ENCODE data around the gene TUBGCP6.

TUBGCP6 gene

GRCh38 chr22:50287731-50288130 is 42.9 kb upstream of the TUBGCP6 start:
- DNase-seq (ENCODE audit: low read depth, low spot score) = no peak
- Histone ChIP-seq H3K4me3 (no peak overlapping the region), H3K27ac (no peak overlapping the region), H3K36me3 (ENCODE audit: insufficient read depth, low read length) (peaks cover 38% of the 10 kb centered on the region; the same call in 1 of the 2 replicates), H3K9me3 (ENCODE audit: low read depth, low read length) (no peaks in the 10 kb centered on the region), H3K9ac (ENCODE audit: insufficient read length) (no peak overlapping the region)
- no peak for TF ChIP-seq FOXP2 (optimal IDR thresholded peaks at IDR 0.05; ENCODE audit: control extremely low read depth, extremely low read length, insufficient read depth)
- no peak for TF ChIP-seq EZH2 (IDR thresholded peaks at IDR 0.05)
- no peak for TF ChIP-seq POLR2AphosphoS5 (IDR thresholded peaks at IDR 0.05; ENCODE audit: borderline replicate concordance, low read depth, low read length)

GRCh38 chr22:50286701-50287318 is 42.0 kb upstream of the TUBGCP6 start:
- Histone ChIP-seq H3K36me3 (ENCODE audit: insufficient read depth, low read length) (peaks cover 42% of the 10 kb centered on the region; the same call in 1 of the 2 replicates), H3K4me3 (no peak overlapping the region), H3K9ac (ENCODE audit: insufficient read length) (no peak overlapping the region), H3K27ac (no peak overlapping the region), H3K9me3 (ENCODE audit: low read depth, low read length) (no peaks in the 10 kb centered on the region)
- no peak for TF ChIP-seq POLR2AphosphoS5 (IDR thresholded peaks at IDR 0.05; ENCODE audit: borderline replicate concordance, low read depth, low read length)
- no peak for TF ChIP-seq FOXP2 (optimal IDR thresholded peaks at IDR 0.05; ENCODE audit: control extremely low read depth, extremely low read length, insufficient read depth)
- TF ChIP-seq EZH2 (IDR thresholded peaks at IDR 0.05) = no peak
- no peak for DNase-seq (ENCODE audit: low read depth, low spot score)

- Histone ChIP-seq H3K4me3 (no peak overlapping the region), H3K9ac (ENCODE audit: insufficient read length) (no peak overlapping the region), H3K9me3 (ENCODE audit: low read depth, low read length) (no peaks in the 10 kb centered on the region), H3K27ac (no peak overlapping the region), H3K36me3 (ENCODE audit: insufficient read depth, low read length) (peaks cover 45% of the 10 kb centered on the region; the same call in 1 of the 2 replicates)
- TF ChIP-seq EZH2 (IDR thresholded peaks at IDR 0.05) (no peak), FOXP2 (optimal IDR thresholded peaks at IDR 0.05; ENCODE audit: control extremely low read depth, extremely low read length, insufficient read depth) (no peak), POLR2AphosphoS5 (IDR thresholded peaks at IDR 0.05; ENCODE audit: borderline replicate concordance, low read depth, low read length) (no peak)
- no peak for DNase-seq (ENCODE audit: low read depth, low spot score)
Measured at GRCh38 chr22:50286275-50286674, 41.5 kb upstream of the TUBGCP6 start.

GRCh38 chr22:50285568-50286229 is 40.9 kb upstream of the TUBGCP6 start:
- H3K27ac ChIP-seq = no peak overlapping the region
- no peak for TF ChIP-seq FOXP2 (optimal IDR thresholded peaks at IDR 0.05; ENCODE audit: control extremely low read depth, extremely low read length, insufficient read depth)
- TF ChIP-seq POLR2AphosphoS5 (IDR thresholded peaks at IDR 0.05; ENCODE audit: borderline replicate concordance, low read depth, low read length) = no peak
- no peak for TF ChIP-seq EZH2 (IDR thresholded peaks at IDR 0.05)
- no peak for DNase-seq (ENCODE audit: low read depth, low spot score)
- no peak overlapping the region for H3K4me3 ChIP-seq
- peaks cover 49% of the 10 kb centered on the region; the same call in 1 of the 2 replicates for H3K36me3 ChIP-seq (ENCODE audit: insufficient read depth, low read length)
- H3K9me3 ChIP-seq (ENCODE audit: low read depth, low read length) = no peaks in the 10 kb centered on the region
- no peak overlapping the region for H3K9ac ChIP-seq (ENCODE audit: insufficient read length)

GRCh38 chr22:50284479-50284878 is 39.7 kb upstream of the TUBGCP6 start:
- Histone ChIP-seq H3K9me3 (ENCODE audit: low read depth, low read length) (no peaks in the 10 kb centered on the region), H3K36me3 (ENCODE audit: insufficient read depth, low read length) (peaks cover 44% of the 10 kb centered on the region; the same call in 1 of the 2 replicates), H3K4me3 (no peak overlapping the region), H3K27ac (no peak overlapping the region), H3K9ac (ENCODE audit: insufficient read length) (no peak overlapping the region)
- TF ChIP-seq POLR2AphosphoS5 (IDR thresholded peaks at IDR 0.05; ENCODE audit: borderline replicate concordance, low read depth, low read length) (no peak), FOXP2 (optimal IDR thresholded peaks at IDR 0.05; ENCODE audit: control extremely low read depth, extremely low read length, insufficient read depth) (no peak), EZH2 (IDR thresholded peaks at IDR 0.05) (no peak)
- DNase-seq (ENCODE audit: low read depth, low spot score) = no peak

GRCh38 chr22:50283821-50284220 is 39.0 kb upstream of the TUBGCP6 start:
- Histone ChIP-seq H3K36me3 (ENCODE audit: insufficient read depth, low read length) (peaks cover 41% of the 10 kb centered on the region; the same call in 1 of the 2 replicates), H3K4me3 (no peak overlapping the region), H3K9ac (ENCODE audit: insufficient read length) (no peak overlapping the region), H3K27ac (no peak overlapping the region), H3K9me3 (ENCODE audit: low read depth, low read length) (no peaks in the 10 kb centered on the region)
- TF ChIP-seq FOXP2 (optimal IDR thresholded peaks at IDR 0.05; ENCODE audit: control extremely low read depth, extremely low read length, insufficient read depth) = no peak
- TF ChIP-seq EZH2 (IDR thresholded peaks at IDR 0.05) = no peak
- TF ChIP-seq POLR2AphosphoS5 (IDR thresholded peaks at IDR 0.05; ENCODE audit: borderline replicate concordance, low read depth, low read length) = no peak
- DNase-seq (ENCODE audit: low read depth, low spot score) = no peak

GRCh38 chr22:50282361-50283155 is 37.7 kb upstream of the TUBGCP6 start:
- DNase-seq (ENCODE audit: low read depth, low spot score) = no peak
- H3K9me3 ChIP-seq (ENCODE audit: low read depth, low read length) = no peaks in the 10 kb centered on the region
- no peak for TF ChIP-seq POLR2AphosphoS5 (IDR thresholded peaks at IDR 0.05; ENCODE audit: borderline replicate concordance, low read depth, low read length)
- TF ChIP-seq FOXP2 (optimal IDR thresholded peaks at IDR 0.05; ENCODE audit: control extremely low read depth, extremely low read length, insufficient read depth) = no peak
- TF ChIP-seq EZH2 (IDR thresholded peaks at IDR 0.05) = no peak
- H3K9ac ChIP-seq (ENCODE audit: insufficient read length) = no peak overlapping the region
- no peak overlapping the region for H3K27ac ChIP-seq
- no peak overlapping the region for H3K4me3 ChIP-seq
- H3K36me3 ChIP-seq (ENCODE audit: insufficient read depth, low read length) = peaks cover 40% of the 10 kb centered on the region; the same call in 1 of the 2 replicates

- H3K4me3 ChIP-seq = no peak overlapping the region
- no peak overlapping the region for H3K27ac ChIP-seq
- H3K9me3 ChIP-seq (ENCODE audit: low read depth, low read length) = no peaks in the 10 kb centered on the region
- no peak for DNase-seq (ENCODE audit: low read depth, low spot score)
- no peak overlapping the region for H3K9ac ChIP-seq (ENCODE audit: insufficient read length)
- H3K36me3 ChIP-seq (ENCODE audit: insufficient read depth, low read length) = peaks cover 44% of the 10 kb centered on the region; the same call in 1 of the 2 replicates
- TF ChIP-seq FOXP2 (optimal IDR thresholded peaks at IDR 0.05; ENCODE audit: control extremely low read depth, extremely low read length, insufficient read depth) (no peak), POLR2AphosphoS5 (IDR thresholded peaks at IDR 0.05; ENCODE audit: borderline replicate concordance, low read depth, low read length) (no peak), EZH2 (IDR thresholded peaks at IDR 0.05) (no peak)
Measured at GRCh38 chr22:50281957-50282356, 37.1 kb upstream of the TUBGCP6 start.
